ENCODE data around the gene PLCH1. TPM values are rescaled to one million over a fixed set of nuclear protein-coding genes. Genes with fewer than 3 reads are reported as not detected.

The PLCH1 gene
- total and polyA plus RNA-seq, 2 donors (not counting 1 experiment from before 2014, with no cell fraction given) = 0.27 TPM; not detected in 1

- Histone ChIP-seq H3K27me3 (replicated peaks in 1 of 4; ENCODE audit: control extremely low read depth in 1 of 4, control insufficient read depth in 3 of 4, insufficient read depth in 4 of 4, low read length in 3 of 4) (no peaks in the 10 kb centered on the region), H3K4me3 (ENCODE audit: control extremely low read depth in 1 of 5, extremely low read depth in 1 of 5, insufficient read depth in 1 of 5, low read depth in 2 of 5, low read length in 4 of 5) (no peak overlapping the region), H3K9me3 (ENCODE audit: control extremely low read depth in 1 of 3, control insufficient read depth in 2 of 3, insufficient read depth in 1 of 3, low read length in 2 of 3) (no peaks in the 10 kb centered on the region), H3K79me2 (ENCODE audit: control insufficient read depth, insufficient read depth, low read length) (no peaks in the 10 kb centered on the region), H3K27ac (ENCODE audit: low read length in 2 of 2) (no peak overlapping the region), H3K9ac (ENCODE audit: low read length) (no peak overlapping the region), H2AFZ (ENCODE audit: insufficient read depth, low read depth, low read length, poor library complexity, severe bottlenecking) (no peak overlapping the region), H4K20me1 (ENCODE audit: control insufficient read depth, insufficient read depth, low read length, poor library complexity, severe bottlenecking) (no peaks in the 10 kb centered on the region), H3K4me2 (replicated peaks; ENCODE audit: low read depth, low read length, poor library complexity, severe bottlenecking) (no peak overlapping the region), H3K36me3 (replicated peaks in 1 of 2; ENCODE audit: control extremely low read depth in 1 of 2, control insufficient read depth in 1 of 2, extremely low read depth in 1 of 2, insufficient read depth in 2 of 2, low read length in 1 of 2) (no peaks in the 10 kb centered on the region), H3K4me1 (ENCODE audit: control insufficient read depth in 2 of 2, insufficient read depth in 2 of 2, low read length in 2 of 2) (peaks cover 0 to 2% of the 10 kb centered on the region in 2 donors)
- no peak for ATAC-seq (ENCODE audit: low read depth)
- CTCF ChIA-PET = no interaction called here
- intact Hi-C loops (cut with micrococcal nuclease) = no loop called here
- Mint-ChIP-seq H3K9me3 (ENCODE audit: insufficient read depth) (no peaks in the 10 kb centered on the region), H3K27me3 (peaks cover 23% of the 10 kb centered on the region), H3K4me1 (peaks cover 4% of the 10 kb centered on the region), H3K4me3 (no peak overlapping the region), H3K27ac (no peak overlapping the region)
- TF ChIP-seq EZH2 (IDR thresholded peaks at IDR 0.05; ENCODE audit: borderline replicate concordance, insufficient read depth, low read depth, low read length, poor library complexity, severe bottlenecking) = no peak
- TF ChIP-seq, protein P1, sequence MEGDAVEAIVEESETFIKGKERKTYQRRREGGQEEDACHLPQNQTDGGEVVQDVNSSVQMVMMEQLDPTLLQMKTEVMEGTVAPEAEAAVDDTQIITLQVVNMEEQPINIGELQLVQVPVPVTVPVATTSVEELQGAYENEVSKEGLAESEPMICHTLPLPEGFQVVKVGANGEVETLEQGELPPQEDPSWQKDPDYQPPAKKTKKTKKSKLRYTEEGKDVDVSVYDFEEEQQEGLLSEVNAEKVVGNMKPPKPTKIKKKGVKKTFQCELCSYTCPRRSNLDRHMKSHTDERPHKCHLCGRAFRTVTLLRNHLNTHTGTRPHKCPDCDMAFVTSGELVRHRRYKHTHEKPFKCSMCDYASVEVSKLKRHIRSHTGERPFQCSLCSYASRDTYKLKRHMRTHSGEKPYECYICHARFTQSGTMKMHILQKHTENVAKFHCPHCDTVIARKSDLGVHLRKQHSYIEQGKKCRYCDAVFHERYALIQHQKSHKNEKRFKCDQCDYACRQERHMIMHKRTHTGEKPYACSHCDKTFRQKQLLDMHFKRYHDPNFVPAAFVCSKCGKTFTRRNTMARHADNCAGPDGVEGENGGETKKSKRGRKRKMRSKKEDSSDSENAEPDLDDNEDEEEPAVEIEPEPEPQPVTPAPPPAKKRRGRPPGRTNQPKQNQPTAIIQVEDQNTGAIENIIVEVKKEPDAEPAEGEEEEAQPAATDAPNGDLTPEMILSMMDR (IDR thresholded peaks at IDR 0.05) = no peak
- POLR2A ChIA-PET = no interaction called here
- no peak for DNase-seq
Observed at GRCh38 chr3:155435821-155436220, 309.1 kb downstream of the PLCH1 start.

DNA sequence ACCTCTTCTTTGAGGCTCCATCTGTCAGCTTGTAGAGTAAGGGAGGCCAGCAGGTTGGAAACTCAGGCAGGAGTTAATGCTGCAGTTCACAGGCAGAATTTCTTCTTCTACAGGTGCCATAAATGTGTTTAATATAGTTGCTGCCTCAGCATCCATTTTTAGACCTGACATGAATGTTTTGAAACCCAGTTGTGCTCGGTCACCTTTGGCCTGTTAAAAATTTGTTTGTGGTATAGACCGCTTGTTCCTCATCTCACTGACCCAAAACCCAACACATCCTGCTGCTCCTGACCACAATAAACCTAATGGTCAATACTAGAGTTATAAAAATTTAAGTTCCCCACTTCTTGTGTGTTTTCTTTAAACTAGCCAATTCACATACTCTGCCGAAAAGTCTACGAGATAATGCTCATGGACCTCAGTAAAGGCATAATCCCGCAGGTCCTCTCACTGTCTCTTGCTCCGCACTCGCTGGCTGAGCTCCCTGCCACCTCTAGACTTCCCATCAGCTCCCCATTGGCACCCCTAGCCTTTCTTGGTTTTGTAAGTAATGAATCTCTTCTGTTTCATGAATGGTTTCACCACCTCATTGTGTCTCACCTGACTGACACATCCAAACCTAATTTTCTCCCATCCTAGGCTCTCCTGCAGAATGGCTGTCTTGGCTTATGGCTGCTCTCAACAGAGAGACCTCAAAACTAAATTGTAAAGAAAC lies 312.9 kb downstream of the PLCH1 start:
- no peak overlapping the region for H3K4me3 ChIP-seq (ENCODE audit: control extremely low read depth in 1 of 5, extremely low read depth in 1 of 5, insufficient read depth in 1 of 5, low read depth in 2 of 5, low read length in 4 of 5)
- H4K20me1 ChIP-seq (ENCODE audit: control insufficient read depth, insufficient read depth, low read length, poor library complexity, severe bottlenecking) = no peaks in the 10 kb centered on the region
- no peak overlapping the region for H3K9ac ChIP-seq (ENCODE audit: low read length)
- POLR2A ChIA-PET = no interaction called here
- Mint-ChIP-seq H3K9me3 (ENCODE audit: insufficient read depth) (peaks cover 2% of the 10 kb centered on the region), H3K27ac (no peak overlapping the region), H3K27me3 (peaks cover 20% of the 10 kb centered on the region), H3K4me1 (peaks cover 4% of the 10 kb centered on the region), H3K4me3 (no peak overlapping the region)
- H3K4me2 ChIP-seq (replicated peaks; ENCODE audit: low read depth, low read length, poor library complexity, severe bottlenecking) = no peak overlapping the region
- no peaks in the 10 kb centered on the region for H3K36me3 ChIP-seq (replicated peaks in 1 of 2; ENCODE audit: control extremely low read depth in 1 of 2, control insufficient read depth in 1 of 2, extremely low read depth in 1 of 2, insufficient read depth in 2 of 2, low read length in 1 of 2)
- CTCF ChIA-PET = no interaction called here
- intact Hi-C loops (cut with micrococcal nuclease) = no loop called here
- H3K79me2 ChIP-seq (ENCODE audit: control insufficient read depth, insufficient read depth, low read length) = no peaks in the 10 kb centered on the region
- TF ChIP-seq, protein P1 (IDR thresholded peaks at IDR 0.05) = no peak
- TF ChIP-seq EZH2 (IDR thresholded peaks at IDR 0.05; ENCODE audit: borderline replicate concordance, insufficient read depth, low read depth, low read length, poor library complexity, severe bottlenecking) = no peak
- peaks cover 0 to 2% of the 10 kb centered on the region in 2 donors for H3K4me1 ChIP-seq (ENCODE audit: control insufficient read depth in 2 of 2, insufficient read depth in 2 of 2, low read length in 2 of 2)
- peaks cover 0 to 2% (median 0%) of the 10 kb centered on the region in 3 donors for H3K9me3 ChIP-seq (ENCODE audit: control extremely low read depth in 1 of 3, control insufficient read depth in 2 of 3, insufficient read depth in 1 of 3, low read length in 2 of 3)
- H3K27ac ChIP-seq (ENCODE audit: low read length in 2 of 2) = no peak overlapping the region
- no peak for DNase-seq
- 80% methylated on average over 1 of the region's 7 CpGs for WGBS (ENCODE audit: insufficient coverage)
- ATAC-seq (ENCODE audit: low read depth) = no peak
- H3K27me3 ChIP-seq (replicated peaks in 1 of 4; ENCODE audit: control extremely low read depth in 1 of 4, control insufficient read depth in 3 of 4, insufficient read depth in 4 of 4, low read length in 3 of 4) = no peaks in the 10 kb centered on the region
- no peak overlapping the region for H2AFZ ChIP-seq (ENCODE audit: insufficient read depth, low read depth, low read length, poor library complexity, severe bottlenecking)

Data from B cell (primary cell).